Measurements from ENCODE around the gene ZNF502. TPM values are rescaled to one million over a fixed set of nuclear protein-coding genes. Genes with fewer than 3 reads are reported as not detected.

The ZNF502 gene
- polyA plus RNA-seq, 1 donor (not counting 4 experiments of a cell fraction or from before 2014, with no cell fraction given), result 4.9 TPM

GRCh38 chr3:44674211-44674610 lies 38.2 kb upstream of the ZNF502 start:
- TF ChIP-seq EZH2 (IDR thresholded peaks at IDR 0.05; ENCODE audit: low read length), result no peak
- TF ChIP-seq, protein P1, sequence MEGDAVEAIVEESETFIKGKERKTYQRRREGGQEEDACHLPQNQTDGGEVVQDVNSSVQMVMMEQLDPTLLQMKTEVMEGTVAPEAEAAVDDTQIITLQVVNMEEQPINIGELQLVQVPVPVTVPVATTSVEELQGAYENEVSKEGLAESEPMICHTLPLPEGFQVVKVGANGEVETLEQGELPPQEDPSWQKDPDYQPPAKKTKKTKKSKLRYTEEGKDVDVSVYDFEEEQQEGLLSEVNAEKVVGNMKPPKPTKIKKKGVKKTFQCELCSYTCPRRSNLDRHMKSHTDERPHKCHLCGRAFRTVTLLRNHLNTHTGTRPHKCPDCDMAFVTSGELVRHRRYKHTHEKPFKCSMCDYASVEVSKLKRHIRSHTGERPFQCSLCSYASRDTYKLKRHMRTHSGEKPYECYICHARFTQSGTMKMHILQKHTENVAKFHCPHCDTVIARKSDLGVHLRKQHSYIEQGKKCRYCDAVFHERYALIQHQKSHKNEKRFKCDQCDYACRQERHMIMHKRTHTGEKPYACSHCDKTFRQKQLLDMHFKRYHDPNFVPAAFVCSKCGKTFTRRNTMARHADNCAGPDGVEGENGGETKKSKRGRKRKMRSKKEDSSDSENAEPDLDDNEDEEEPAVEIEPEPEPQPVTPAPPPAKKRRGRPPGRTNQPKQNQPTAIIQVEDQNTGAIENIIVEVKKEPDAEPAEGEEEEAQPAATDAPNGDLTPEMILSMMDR (optimal IDR thresholded peaks at IDR 0.05 in 1 of 3, IDR thresholded peaks at IDR 0.05 in 1 of 3, conservative IDR thresholded peaks at IDR 0.05 in 1 of 3; ENCODE audit: extremely low read depth in 1 of 3, insufficient read depth in 2 of 3, low read length in 3 of 3), result no peak
- Histone ChIP-seq H3K9me1 (ENCODE audit: control insufficient read depth, extremely low read depth, insufficient read depth, low read length) (no peaks in the 10 kb centered on the region), H3K4me1 (ENCODE audit: control insufficient read depth, extremely low read depth, insufficient read depth, low read length) (no peaks in the 10 kb centered on the region), H2AFZ (ENCODE audit: control insufficient read depth, low read length) (no peak overlapping the region), H3K4me2 (ENCODE audit: control insufficient read depth, extremely low read depth, insufficient read depth, low read depth, low read length) (no peak overlapping the region), H3K36me3 (ENCODE audit: control insufficient read depth in 2 of 2, extremely low read depth in 1 of 2, insufficient read depth in 2 of 2, low read length in 2 of 2) (no peaks in the 10 kb centered on the region), H3K79me2 (ENCODE audit: control insufficient read depth, insufficient read depth, low read length) (no peaks in the 10 kb centered on the region), H3K9ac (ENCODE audit: control insufficient read depth, extremely low read depth, insufficient read depth, low read length) (no peak overlapping the region), H3K9me3 (ENCODE audit: control insufficient read depth, low read depth, low read length) (no peaks in the 10 kb centered on the region), H3K27ac (ENCODE audit: control insufficient read depth, insufficient read depth, low read length) (no peak overlapping the region), H3K4me3 (ENCODE audit: control insufficient read depth in 2 of 3, extremely low read depth in 1 of 3, insufficient read depth in 2 of 3, low read depth in 1 of 3, low read length in 3 of 3) (no peak overlapping the region), H4K20me1 (ENCODE audit: control insufficient read depth, extremely low read depth, insufficient read depth, low read length) (no peaks in the 10 kb centered on the region), H3K27me3 (ENCODE audit: control insufficient read depth, extremely low read depth, insufficient read depth, low read length) (no peaks in the 10 kb centered on the region)
- DNase-seq (ENCODE audit: low read depth, low spot score) (no peak), FAIRE-seq (no peak)
- dilution Hi-C loops (cut with MboI; ENCODE audit: extremely low pct_ligation_motif_present, low sequenced_read_pairs), result no loop called here

- Histone ChIP-seq H3K9me1 (ENCODE audit: control insufficient read depth, extremely low read depth, insufficient read depth, low read length) (no peaks in the 10 kb centered on the region), H3K9me3 (ENCODE audit: control insufficient read depth, low read depth, low read length) (no peaks in the 10 kb centered on the region), H3K4me1 (ENCODE audit: control insufficient read depth, extremely low read depth, insufficient read depth, low read length) (no peaks in the 10 kb centered on the region), H3K27ac (ENCODE audit: control insufficient read depth, insufficient read depth, low read length) (no peak overlapping the region), H3K27me3 (ENCODE audit: control insufficient read depth, extremely low read depth, insufficient read depth, low read length) (no peaks in the 10 kb centered on the region), H3K4me2 (ENCODE audit: control insufficient read depth, extremely low read depth, insufficient read depth, low read depth, low read length) (no peak overlapping the region), H3K36me3 (ENCODE audit: control insufficient read depth in 2 of 2, extremely low read depth in 1 of 2, insufficient read depth in 2 of 2, low read length in 2 of 2) (no peaks in the 10 kb centered on the region), H3K79me2 (ENCODE audit: control insufficient read depth, insufficient read depth, low read length) (no peaks in the 10 kb centered on the region), H3K4me3 (ENCODE audit: control insufficient read depth in 2 of 3, extremely low read depth in 1 of 3, insufficient read depth in 2 of 3, low read depth in 1 of 3, low read length in 3 of 3) (no peak overlapping the region), H2AFZ (ENCODE audit: control insufficient read depth, low read length) (no peak overlapping the region), H3K9ac (ENCODE audit: control insufficient read depth, extremely low read depth, insufficient read depth, low read length) (no peak overlapping the region), H4K20me1 (ENCODE audit: control insufficient read depth, extremely low read depth, insufficient read depth, low read length) (no peaks in the 10 kb centered on the region)
- TF ChIP-seq EZH2 (IDR thresholded peaks at IDR 0.05; ENCODE audit: low read length), result no peak
- TF ChIP-seq, protein P1 (optimal IDR thresholded peaks at IDR 0.05 in 1 of 3, IDR thresholded peaks at IDR 0.05 in 1 of 3, conservative IDR thresholded peaks at IDR 0.05 in 1 of 3; ENCODE audit: extremely low read depth in 1 of 3, insufficient read depth in 2 of 3, low read length in 3 of 3), result no peak
- DNase-seq (ENCODE audit: low read depth, low spot score) (no peak), FAIRE-seq (no peak)
- dilution Hi-C loops (cut with MboI; ENCODE audit: extremely low pct_ligation_motif_present, low sequenced_read_pairs), result no loop called here
Observed at GRCh38 chr3:44678480-44679116, 33.9 kb upstream of the ZNF502 start.

Measured in keratinocyte (primary cell).